RWPE2 (cell line): ENCODE measurements around the gene ZBTB43.

ENCODE experiments used
- ATAC-seq: fragments of 200-7000 bp; cut with Tn5 transposase; 3 replicates; pipeline ENCODE4 v1.9.1; 2021; ENCODE audit warnings: low read depth
- DNase-seq: peaks from one replicate; pipeline ENCODE4 v3.0.0-alpha.2; 2020; ENCODE audit warnings: low spot score
- H3K27ac ChIP-seq: fragments of 450-650 bp; 2 replicates; pipeline ENCODE4 v1.5.1; 2017; ENCODE audit warnings: mild to moderate bottlenecking; ENCODE audit not compliant: poor library complexity, severe bottlenecking
- H3K27me3 ChIP-seq: fragments of 250-450 bp; sonication (Bioruptor Pico); 2 replicates; pipeline ENCODE4 v1.5.1; 2021; ENCODE audit warnings: mild to moderate bottlenecking, moderate library complexity; ENCODE audit not compliant: insufficient read depth, poor library complexity, severe bottlenecking
- H3K36me3 ChIP-seq: fragments of 250-450 bp; sonication (Bioruptor Pico); 2 replicates; pipeline ENCODE4 v1.5.1; 2020; ENCODE audit warnings: low read depth, mild to moderate bottlenecking, moderate library complexity
- H3K4me1 ChIP-seq: fragments of 250-450 bp; sonication (Bioruptor Pico); 2 replicates; pipeline ENCODE4 v1.5.1; 2021; ENCODE audit warnings: mild to moderate bottlenecking, moderate library complexity; ENCODE audit not compliant: insufficient read depth, poor library complexity, severe bottlenecking
- H3K4me3 ChIP-seq: fragments of 250-450 bp; sonication (Bioruptor Pico); 2 replicates; pipeline ENCODE4 v1.5.1; 2021; ENCODE audit warnings: mild to moderate bottlenecking, moderate library complexity; ENCODE audit not compliant: severe bottlenecking
- H3K9me3 ChIP-seq: fragments of 250-450 bp; sonication (Bioruptor Pico); 2 replicates; pipeline ENCODE4 v1.5.1; 2021; ENCODE audit warnings: mild to moderate bottlenecking, moderate library complexity; ENCODE audit not compliant: severe bottlenecking
- TF ChIP-seq, protein P1 (sequence below): fragments of 450-650 bp; IDR thresholded peaks from one replicate; pipeline ENCODE4 v1.5.1; 2017; ENCODE audit warnings: mild to moderate bottlenecking, moderate library complexity; ENCODE audit not compliant: poor library complexity, severe bottlenecking

Gene ZBTB43

DNA sequence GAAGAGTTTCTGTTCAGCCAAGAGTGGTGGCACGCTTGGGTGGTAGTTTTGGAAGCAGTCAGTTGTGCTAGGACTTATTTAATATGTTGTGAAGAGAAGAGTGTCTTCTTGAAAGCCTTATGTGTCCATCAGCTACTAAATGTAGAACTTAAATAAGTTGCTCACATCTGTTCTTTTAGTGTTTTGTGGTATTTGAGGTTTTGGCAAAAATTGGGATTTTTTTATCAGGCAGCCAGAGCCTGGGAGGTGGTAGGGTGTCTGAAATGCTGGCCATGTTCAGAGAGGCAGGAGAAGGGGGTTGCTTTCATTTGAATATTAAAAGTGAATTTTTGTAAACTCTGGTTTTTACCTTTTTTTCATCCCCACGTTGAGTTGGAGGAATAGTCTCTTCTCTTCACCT lies 31.4 kb downstream of the ZBTB43 start:
- H3K4me1 ChIP-seq: no peaks in the 10 kb centered on the region
- peaks cover 33% of the 10 kb centered on the region; the same call in 1 of the 2 replicates for H3K36me3 ChIP-seq
- DNase-seq (no peak), ATAC-seq (no peak)
- H3K9me3 ChIP-seq: no peaks in the 10 kb centered on the region
- no peak overlapping the region for H3K27ac ChIP-seq
- H3K4me3 ChIP-seq: no peak overlapping the region
- TF ChIP-seq, protein P1, sequence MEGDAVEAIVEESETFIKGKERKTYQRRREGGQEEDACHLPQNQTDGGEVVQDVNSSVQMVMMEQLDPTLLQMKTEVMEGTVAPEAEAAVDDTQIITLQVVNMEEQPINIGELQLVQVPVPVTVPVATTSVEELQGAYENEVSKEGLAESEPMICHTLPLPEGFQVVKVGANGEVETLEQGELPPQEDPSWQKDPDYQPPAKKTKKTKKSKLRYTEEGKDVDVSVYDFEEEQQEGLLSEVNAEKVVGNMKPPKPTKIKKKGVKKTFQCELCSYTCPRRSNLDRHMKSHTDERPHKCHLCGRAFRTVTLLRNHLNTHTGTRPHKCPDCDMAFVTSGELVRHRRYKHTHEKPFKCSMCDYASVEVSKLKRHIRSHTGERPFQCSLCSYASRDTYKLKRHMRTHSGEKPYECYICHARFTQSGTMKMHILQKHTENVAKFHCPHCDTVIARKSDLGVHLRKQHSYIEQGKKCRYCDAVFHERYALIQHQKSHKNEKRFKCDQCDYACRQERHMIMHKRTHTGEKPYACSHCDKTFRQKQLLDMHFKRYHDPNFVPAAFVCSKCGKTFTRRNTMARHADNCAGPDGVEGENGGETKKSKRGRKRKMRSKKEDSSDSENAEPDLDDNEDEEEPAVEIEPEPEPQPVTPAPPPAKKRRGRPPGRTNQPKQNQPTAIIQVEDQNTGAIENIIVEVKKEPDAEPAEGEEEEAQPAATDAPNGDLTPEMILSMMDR: no peak
- no peaks in the 10 kb centered on the region for H3K27me3 ChIP-seq

DNA sequence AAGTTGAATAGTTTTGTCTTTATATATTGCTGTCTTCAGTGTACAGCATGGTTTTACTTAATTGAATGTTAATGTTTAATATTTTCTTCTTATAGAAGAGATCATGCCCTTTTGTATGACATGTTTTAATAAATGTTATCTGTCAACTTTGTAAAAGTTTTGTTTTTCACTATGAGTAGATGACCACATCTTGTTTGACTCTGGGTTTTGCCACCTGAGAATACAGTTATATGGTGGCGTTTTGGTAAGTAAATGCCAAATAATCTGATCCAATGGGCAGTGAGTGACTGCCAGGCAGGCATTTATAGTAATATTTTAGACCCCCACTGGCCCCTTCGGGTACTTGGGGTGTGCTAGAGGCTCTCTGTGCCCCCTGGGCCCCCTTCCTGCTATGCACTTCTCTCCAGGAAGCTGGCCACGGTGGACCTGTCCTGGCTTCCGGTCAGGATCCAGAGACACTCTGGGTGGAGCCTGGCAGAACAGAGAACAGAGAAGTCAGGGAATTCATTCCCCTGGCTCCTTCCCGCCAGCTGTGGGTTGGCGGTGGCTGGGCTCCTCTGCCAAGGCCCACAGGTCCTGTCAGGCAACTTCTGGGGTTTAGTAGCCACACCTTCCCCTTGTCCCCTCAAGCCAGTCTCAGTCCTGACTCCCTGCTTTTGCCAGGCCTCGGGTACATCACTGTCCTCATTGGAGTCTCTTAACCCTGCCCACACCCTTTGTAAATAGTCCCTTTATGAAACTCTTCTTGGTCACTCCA lies 33.4 kb downstream of the ZBTB43 start:
- DNase-seq (no peak), ATAC-seq (no peak)
- no peak overlapping the region for H3K27ac ChIP-seq
- no peaks in the 10 kb centered on the region for H3K27me3 ChIP-seq
- no peaks in the 10 kb centered on the region for H3K9me3 ChIP-seq
- TF ChIP-seq, protein P1: no peak
- H3K4me3 ChIP-seq: no peak overlapping the region
- peaks cover 20% of the 10 kb centered on the region; the same call in 1 of the 2 replicates for H3K36me3 ChIP-seq
- H3K4me1 ChIP-seq: no peaks in the 10 kb centered on the region

DNA sequence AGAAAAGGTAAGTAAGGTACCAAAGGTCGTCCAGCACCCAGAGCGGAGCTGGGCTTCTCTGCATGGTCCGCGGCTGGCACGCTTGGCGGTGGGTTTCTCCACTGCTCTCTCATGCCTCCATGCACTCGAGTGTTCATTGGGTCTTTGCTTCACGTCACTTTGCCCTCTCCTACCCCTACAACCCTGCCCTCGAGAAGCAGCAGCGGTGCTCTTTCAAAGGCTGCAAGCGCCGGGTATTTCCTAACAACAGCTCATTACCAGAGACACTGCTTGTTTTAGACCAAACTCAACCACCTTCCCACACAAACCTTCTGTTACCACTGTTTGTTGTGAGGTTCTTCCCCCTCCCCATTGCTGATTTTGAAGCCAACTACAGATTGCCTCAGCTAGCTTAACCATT lies 34.1 kb downstream of the ZBTB43 start:
- no peak for ATAC-seq
- peaks cover under 1% of the 10 kb centered on the region for H3K4me1 ChIP-seq
- no peak overlapping the region for H3K4me3 ChIP-seq
- H3K36me3 ChIP-seq: peaks cover 16% of the 10 kb centered on the region; the same call in 1 of the 2 replicates
- no peak overlapping the region for H3K27ac ChIP-seq
- TF ChIP-seq, protein P1: no peak
- no peaks in the 10 kb centered on the region for H3K9me3 ChIP-seq
- no peak for DNase-seq
- no peaks in the 10 kb centered on the region for H3K27me3 ChIP-seq

DNA sequence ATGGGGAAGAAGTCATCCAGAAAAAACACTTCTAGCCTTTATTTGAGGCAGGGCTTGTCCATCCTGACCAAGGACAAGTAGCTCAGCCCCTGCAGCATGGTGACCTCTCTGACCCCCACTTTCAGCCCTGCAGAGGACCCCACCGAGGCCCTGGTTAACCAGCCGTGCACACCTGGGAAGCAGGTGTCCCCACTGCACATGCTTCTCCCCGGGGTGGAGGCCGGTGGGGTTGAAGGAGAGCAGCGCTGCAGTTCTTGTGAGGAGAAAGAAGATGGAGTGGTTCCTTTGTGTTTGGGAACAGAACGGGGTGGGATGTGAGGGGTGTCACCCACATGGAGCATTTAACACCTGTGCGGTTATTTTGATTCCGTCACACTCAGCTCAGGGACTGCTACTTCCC lies 34.5 kb downstream of the ZBTB43 start:
- Histone ChIP-seq H3K36me3 (peaks cover 13% of the 10 kb centered on the region; the same call in 1 of the 2 replicates), H3K9me3 (no peaks in the 10 kb centered on the region), H3K27me3 (no peaks in the 10 kb centered on the region), H3K4me3 (no peak overlapping the region), H3K27ac (no peak overlapping the region), H3K4me1 (peaks cover 5% of the 10 kb centered on the region)
- no peak for DNase-seq
- no peak for ATAC-seq
- TF ChIP-seq, protein P1: no peak

DNA sequence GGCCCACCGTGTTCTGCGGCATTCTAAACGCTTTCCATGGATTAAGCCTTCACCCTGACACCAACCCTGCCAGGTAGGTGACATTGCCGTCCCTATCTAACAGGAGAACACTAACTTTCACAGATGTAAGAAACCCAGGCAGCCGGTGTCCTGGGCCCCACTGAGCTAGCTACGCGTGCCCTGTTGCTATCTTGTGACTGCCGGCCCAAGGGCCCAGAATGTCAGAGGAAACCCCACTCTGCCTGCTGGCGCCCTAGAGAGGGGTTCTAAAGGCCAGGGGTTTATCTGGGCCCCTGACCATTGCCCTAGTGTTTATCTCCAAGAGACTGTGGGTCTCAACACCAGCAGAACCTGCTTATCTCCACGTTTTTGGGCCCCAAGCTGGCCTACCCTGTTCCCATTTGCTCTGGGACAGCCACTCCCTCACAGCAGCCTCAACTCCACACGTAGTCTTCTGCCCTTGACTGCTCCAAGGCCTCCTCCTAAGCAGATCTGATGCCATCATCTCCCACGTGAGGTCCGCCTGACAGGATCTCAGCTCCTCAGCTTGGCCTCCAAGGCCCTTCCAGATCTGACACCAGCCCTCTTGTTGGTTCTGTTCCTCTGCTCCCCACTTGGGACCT lies 37.5 kb downstream of the ZBTB43 start:
- DNase-seq: no peak
- no peak for ATAC-seq
- Histone ChIP-seq H3K9me3 (no peaks in the 10 kb centered on the region), H3K27me3 (no peaks in the 10 kb centered on the region), H3K4me1 (peaks cover 6% of the 10 kb centered on the region), H3K36me3 (0 out of 2 replicates have a peak, but pooled peaks cover 5% of the 10 kb centered on the region), H3K27ac (no peak overlapping the region), H3K4me3 (no peak overlapping the region)
- TF ChIP-seq, protein P1: no peak
